Transverse colon (tissue), 4 donors: ENCODE measurements around the gene CYP4F8. TPM values are rescaled to one million over a fixed set of nuclear protein-coding genes. Genes with fewer than 3 reads are reported as not detected.

ENCODE experiments used
- DNase-seq: peaks from one replicate; pipeline ENCODE4 v3.0.0-alpha.2; 2019
- H3K27ac ChIP-seq, 4 donors: fragments of 200-600 bp; sonication (generic); 2 replicates each; pipeline ENCODE4 v1.5.1; 2016 to 2018; ENCODE audit warnings: inconsistent platforms in 4 of 4
- H3K27me3 ChIP-seq: fragments of 200-600 bp; sonication (generic); 2 replicates; pipeline ENCODE4 v1.5.1; 2017; ENCODE audit warnings: inconsistent platforms
- H3K36me3 ChIP-seq, 4 donors: fragments of 200-600 bp; sonication (generic); 2 replicates each; pipeline ENCODE4 v1.5.1; 2017 to 2019; ENCODE audit warnings: inconsistent platforms in 4 of 4
- H3K4me1 ChIP-seq, 4 donors: fragments of 200-600 bp; sonication (generic); 2 replicates each; pipeline ENCODE4 v1.5.1; 2017 to 2020; ENCODE audit warnings: inconsistent platforms in 4 of 4
- H3K4me3 ChIP-seq, 4 donors: fragments of 200-600 bp; sonication (generic); 1 replicate in 1 of 4; 2 replicates in 3 of 4; pipeline versions ENCODE4 v1.5.1 to v1.6.1; 2017 to 2019; ENCODE audit warnings: inconsistent platforms in 4 of 4
- H3K9me3 ChIP-seq, 2 donors: fragments of 200-600 bp; sonication (generic); 2 replicates each; pipeline ENCODE4 v1.5.1; 2017 to 2019; ENCODE audit warnings: inconsistent platforms in 2 of 2
- CTCF ChIP-seq, 5 experiments: fragments of 200-600 bp in 3 of 5; fragments of 450-650 bp in 2 of 5; sonication (generic) in 3 of 5; IDR thresholded peaks; 1 replicate in 2 of 5; 2 replicates in 3 of 5; pipeline ENCODE4 v1.5.1; 2016 to 2017; ENCODE audit warnings: antibody characterized with exemption in 5 of 5, inconsistent platforms in 3 of 5, mild to moderate bottlenecking in 2 of 5, moderate library complexity in 1 of 5
- EP300 ChIP-seq: sonication (generic); formaldehyde crosslinking; IDR thresholded peaks from one replicate; pipeline ENCODE4 v1.6.1; 2017; ENCODE audit warnings: antibody characterized with exemption, low read depth
- POLR2A ChIP-seq: fragments of 450-650 bp; IDR thresholded peaks from one replicate; pipeline ENCODE4 v1.6.1; 2016; ENCODE audit warnings: antibody characterized with exemption, mild to moderate bottlenecking, moderate library complexity
- POLR2AphosphoS5 ChIP-seq, 3 donors: sonication (generic); formaldehyde crosslinking; IDR thresholded peaks; one replicate each; pipeline ENCODE4 v1.6.1; 2016; ENCODE audit warnings: antibody characterized with exemption in 3 of 3
- WGBS, 2 donors: methylation state at CpG; one replicate each; pipeline ENCODE4 v1.1.5; 2018; ENCODE audit warnings: low coverage in 1 of 2; 5-methylcytosine and 5-hydroxymethylcytosine counted together
- in situ Hi-C, 4 donors: fragments of 200-750 bp; cut with MboI; loops; one replicate each; pipeline versions ENCODE4 v1.15.0 to v1.15.1; 2017; ENCODE audit warnings: low sequenced_read_pairs in 3 of 4, low pct_ligation_motif_present in 1 of 4, low pct_unique_long_range_greater_than_20kb in 1 of 4
- intact Hi-C: fragments of 100-400 bp; cut with DNase I; formaldehyde crosslinking; loops from one replicate; pipeline ENCODE4 v1.15.1; 2023; ENCODE audit warnings: low total_unique reads
- total RNA-seq, 4 donors: library from RNA; depleted of rRNA; stranded (reverse); fragments of >200 nt; gene quantifications; one replicate each; pipeline ENCODE4 v1.1.0, GENCODE V29; 2016

The CYP4F8 gene
- total RNA-seq, 4 donors from 2014 or later: not detected

GRCh38 chr19:15671891-15672579, 57.0 kb downstream of the CYP4F8 start:
- in situ Hi-C loops: loop anchor here in 1 of 4 donors (5.0 kb wide), 1 partner anchor 105 kb away; no protein-coding TSS in a partner anchor
- Histone ChIP-seq H3K27me3 (no peaks in the 10 kb centered on the region), H3K4me3 (no peak overlapping the region), H3K27ac (peak overlapping the region; percentile 85 to 88 (median 87)), H3K36me3 (no peaks in the 10 kb centered on the region), H3K4me1 (peaks cover 7 to 24% (median 18%) of the 10 kb centered on the region in 4 donors), H3K9me3 (no peaks in the 10 kb centered on the region)
- TF ChIP-seq EP300 (no peak), POLR2AphosphoS5 (IDR thresholded peaks at IDR 0.05) (no peak), CTCF (IDR thresholded peaks at IDR 0.05) (no peak), POLR2A (no peak)
- DNase-seq: no peak
- 46 to 55% methylated on average over 5 to 10 of the region's 10 CpGs for WGBS, 2 donors
- intact Hi-C loops: no loop called here

GRCh38 chr19:15672580-15673175, 57.7 kb downstream of the CYP4F8 start, which contains the start of gene CYP4F12:
TSS of gene CYP4F12 (plus strand) at chr19:15673087. CDS start at chr19:15673530, 443 bp downstream.
- in situ Hi-C loops: loop anchor here in 1 of 4 donors (5.0 kb wide), 1 partner anchor 105 kb away; no protein-coding TSS in a partner anchor
- peak; percentile 96 for DNase-seq
- intact Hi-C loops: no loop called here
- Histone ChIP-seq H3K9me3 (no peaks in the 10 kb centered on the region), H3K27me3 (no peaks in the 10 kb centered on the region), H3K4me3 (peak within 1 kb of the TSS in 3 of 4 donors; percentile 18 to 47 (median 22)), H3K27ac (peak within 1 kb of the TSS; percentile 85 to 88 (median 87)), H3K36me3 (no peaks in the 10 kb centered on the region), H3K4me1 (peaks cover 7 to 23% (median 18%) of the 10 kb centered on the region in 4 donors)
- TF ChIP-seq POLR2AphosphoS5 (IDR thresholded peaks at IDR 0.05) (peak; percentile 38 to 77 (median 68)), EP300 (peak; percentile 19), CTCF (IDR thresholded peaks at IDR 0.05) (no peak), POLR2A (peak; percentile 85)
- 16% methylated on average over 6 of the region's 6 CpGs; no CpG with 5 or more reads in 1 of the 2 donors for WGBS, 2 donors

GRCh38 chr19:15673176-15673654, 58.2 kb downstream of the CYP4F8 start:
- in situ Hi-C loops (loop anchor here in 1 of 4 donors (5.0 kb wide), 1 partner anchor 104 kb away; no protein-coding TSS in a partner anchor), intact Hi-C loops (no loop called here)
- DNase-seq: peak; percentile 43
- peak overlapping the region; percentile 85 to 88 (median 87) for H3K27ac ChIP-seq
- no peaks in the 10 kb centered on the region for H3K27me3 ChIP-seq
- TF ChIP-seq CTCF (IDR thresholded peaks at IDR 0.05) (peak in 1 of 5 experiments; percentile 58), POLR2AphosphoS5 (IDR thresholded peaks at IDR 0.05) (no peak)
- WGBS, 2 donors: 16 to 40% methylated on average over 6 to 9 of the region's 9 CpGs
- no peaks in the 10 kb centered on the region for H3K9me3 ChIP-seq
- H3K36me3 ChIP-seq: no peaks in the 10 kb centered on the region
- H3K4me3 ChIP-seq: peak overlapping the region in 3 of 4 donors; percentile 18 to 47 (median 22)
- H3K4me1 ChIP-seq: peaks cover 7 to 23% (median 18%) of the 10 kb centered on the region in 4 donors

GRCh38 chr19:15675560-15675959, 60.5 kb downstream of the CYP4F8 start:
- intact Hi-C loops (no loop called here), in situ Hi-C loops (loop anchor here in 3 of 4 donors (5.0 kb wide), 1 partner anchor 102 kb away; no protein-coding TSS in a partner anchor)
- WGBS, 2 donors: 50 to 60% methylated on average over 1 to 3 of the region's 3 CpGs

More at GRCh38 chr19:15675560-15675959, 60.5 kb downstream of the CYP4F8 start:
- Histone ChIP-seq H3K27ac (no peak overlapping the region), H3K36me3 (no peaks in the 10 kb centered on the region), H3K4me3 (no peak overlapping the region), H3K4me1 (peaks cover 7 to 23% (median 18%) of the 10 kb centered on the region in 4 donors), H3K9me3 (no peaks in the 10 kb centered on the region), H3K27me3 (no peaks in the 10 kb centered on the region)
- TF ChIP-seq POLR2AphosphoS5 (IDR thresholded peaks at IDR 0.05) (no peak), CTCF (IDR thresholded peaks at IDR 0.05) (no peak), POLR2A (no peak), EP300 (no peak)
- no peak for DNase-seq
